ENCODE measurements around the gene OSM.

Gene OSM

GRCh38 chr22:30266445-30267381 lies at the start of gene OSM:
Gene OSM (minus strand): TSS chr22:30266851. CDS start chr22:30266799, 52 bp downstream.
- Mint-ChIP-seq H3K4me3 (peak within 1 kb of the TSS; percentile 85 to 100), H3K27ac (peak within 1 kb of the TSS; percentile 97 to 98), H3K27me3 (no peaks in the 10 kb centered on the region), H3K4me1 (peaks cover 88% of the 10 kb centered on the region), H3K9me3 (no peaks in the 10 kb centered on the region)
- peak; percentile 71 to 91 for DNase-seq
- ATAC-seq = peak; percentile 66

- DNase-seq (no peak), ATAC-seq (no peak)
- H3K9me3 Mint-ChIP-seq = no peaks in the 10 kb centered on the region
- H3K4me3 Mint-ChIP-seq = peak overlapping the region in 1 of 2 donors; percentile 69
- H3K27me3 Mint-ChIP-seq = no peaks in the 10 kb centered on the region
- peaks cover 96% of the 10 kb centered on the region for H3K4me1 Mint-ChIP-seq
- no peak overlapping the region for H3K27ac Mint-ChIP-seq
Observed at GRCh38 chr22:30315962-30316576, 49.4 kb upstream of the OSM start.

GRCh38 chr22:30314915-30315314 lies 48.3 kb upstream of the OSM start:
- Mint-ChIP-seq H3K27me3 (no peaks in the 10 kb centered on the region), H3K4me3 (peak overlapping the region; percentile 53 to 69), H3K27ac (peak overlapping the region; percentile 84 to 88), H3K9me3 (no peaks in the 10 kb centered on the region), H3K4me1 (peaks cover 96% of the 10 kb centered on the region)
- DNase-seq (peak in 1 of 2 donors; percentile 53), ATAC-seq (peak; percentile 71)

- peak overlapping the region; percentile 53 to 69 for H3K4me3 Mint-ChIP-seq
Observed at GRCh38 chr22:30313527-30314363, 47.1 kb upstream of the OSM start.

GRCh38 chr22:30312053-30312452 lies 45.4 kb upstream of the OSM start:
- DNase-seq (no peak), ATAC-seq (peak; percentile 48)
- H3K4me3 Mint-ChIP-seq = peak overlapping the region; percentile 24 to 27
- H3K27me3 Mint-ChIP-seq = no peaks in the 10 kb centered on the region
- H3K27ac Mint-ChIP-seq = no peak overlapping the region
- H3K4me1 Mint-ChIP-seq = peaks cover 96% of the 10 kb centered on the region
- H3K9me3 Mint-ChIP-seq = no peaks in the 10 kb centered on the region

More at GRCh38 chr22:30313527-30314363, 47.1 kb upstream of the OSM start:
- Mint-ChIP-seq H3K4me1 (peaks cover 96% of the 10 kb centered on the region), H3K27me3 (no peaks in the 10 kb centered on the region), H3K27ac (peak overlapping the region; percentile 77 to 87), H3K9me3 (no peaks in the 10 kb centered on the region)
- ATAC-seq (no peak), DNase-seq (no peak)

- H3K27me3 Mint-ChIP-seq = no peaks in the 10 kb centered on the region
- ATAC-seq (no peak), DNase-seq (no peak)
- no peaks in the 10 kb centered on the region for H3K9me3 Mint-ChIP-seq
- H3K4me3 Mint-ChIP-seq = peak overlapping the region; percentile 3 to 50
- H3K27ac Mint-ChIP-seq = peak overlapping the region; percentile 36 to 91
- H3K4me1 Mint-ChIP-seq = peaks cover 100% of the 10 kb centered on the region
Observed at GRCh38 chr22:30310881-30311771, 44.5 kb upstream of the OSM start.

- H3K9me3 Mint-ChIP-seq = no peaks in the 10 kb centered on the region
- H3K27me3 Mint-ChIP-seq = no peaks in the 10 kb centered on the region
- DNase-seq (peak; percentile 39 to 40), ATAC-seq (peak; percentile 58)
- H3K27ac Mint-ChIP-seq = peak overlapping the region; percentile 84 to 91
- H3K4me1 Mint-ChIP-seq = peaks cover 100% of the 10 kb centered on the region
- H3K4me3 Mint-ChIP-seq = peak overlapping the region; percentile 60 to 74
Observed at GRCh38 chr22:30309951-30310741, 43.5 kb upstream of the OSM start.

- DNase-seq (peak in 1 of 2 donors; percentile 33), ATAC-seq (no peak)
- H3K4me3 Mint-ChIP-seq = peak overlapping the region; percentile 27 to 74
- H3K27ac Mint-ChIP-seq = peak overlapping the region; percentile 35 to 90
- no peaks in the 10 kb centered on the region for H3K27me3 Mint-ChIP-seq
- no peaks in the 10 kb centered on the region for H3K9me3 Mint-ChIP-seq
- H3K4me1 Mint-ChIP-seq = peaks cover 100% of the 10 kb centered on the region
Observed at GRCh38 chr22:30308518-30309230, 42.0 kb upstream of the OSM start.

- H3K4me3 Mint-ChIP-seq = peak overlapping the region in 1 of 2 donors; percentile 27
- ATAC-seq (no peak), DNase-seq (no peak)
- H3K27ac Mint-ChIP-seq = peak overlapping the region; percentile 35 to 90
- H3K27me3 Mint-ChIP-seq = no peaks in the 10 kb centered on the region
- peaks cover 100% of the 10 kb centered on the region for H3K4me1 Mint-ChIP-seq
- no peaks in the 10 kb centered on the region for H3K9me3 Mint-ChIP-seq
Observed at GRCh38 chr22:30308093-30308492, 41.4 kb upstream of the OSM start.

GRCh38 chr22:30307041-30307574 lies 40.5 kb upstream of the OSM start:
- ATAC-seq (no peak), DNase-seq (no peak)
- no peaks in the 10 kb centered on the region for H3K9me3 Mint-ChIP-seq
- peak overlapping the region; percentile 84 to 86 for H3K4me3 Mint-ChIP-seq
- peak overlapping the region; percentile 72 to 93 for H3K27ac Mint-ChIP-seq
- H3K27me3 Mint-ChIP-seq = no peaks in the 10 kb centered on the region
- H3K4me1 Mint-ChIP-seq = peaks cover 100% of the 10 kb centered on the region

- no peak for ATAC-seq
Observed at GRCh38 chr22:30306627-30307011, 40.0 kb upstream of the OSM start.

GRCh38 chr22:30305906-30306626 lies 39.4 kb upstream of the OSM start:
- H3K4me1 Mint-ChIP-seq = peaks cover 100% of the 10 kb centered on the region
- peak overlapping the region; percentile 91 to 96 for H3K27ac Mint-ChIP-seq
- DNase-seq = peak in 1 of 2 donors; percentile 53
- peak; percentile 81 for ATAC-seq
- H3K9me3 Mint-ChIP-seq = no peaks in the 10 kb centered on the region
- H3K4me3 Mint-ChIP-seq = peak overlapping the region; percentile 84 to 86
- H3K27me3 Mint-ChIP-seq = no peaks in the 10 kb centered on the region

More at GRCh38 chr22:30306627-30307011, 40.0 kb upstream of the OSM start:
- peak overlapping the region; percentile 84 to 86 for H3K4me3 Mint-ChIP-seq
- H3K27ac Mint-ChIP-seq = peak overlapping the region; percentile 72 to 91
- H3K4me1 Mint-ChIP-seq = peaks cover 100% of the 10 kb centered on the region
- DNase-seq = no peak
- no peaks in the 10 kb centered on the region for H3K27me3 Mint-ChIP-seq
- H3K9me3 Mint-ChIP-seq = no peaks in the 10 kb centered on the region

Measured in stimulated activated naive CD8-positive, alpha-beta T cell treated with anti-CD3 and anti-CD28 coated beads, Interleukin-15, amount 100 ng/mL, for 72 hours (primary cell).